ENCODE data around the gene TMEM248.
"Not testable (repeated sequence)": the region's sequence is repeated elsewhere in the genome, so short reads cannot be mapped to it uniquely, and the experiment has no call there.

TMEM248 gene

DNA sequence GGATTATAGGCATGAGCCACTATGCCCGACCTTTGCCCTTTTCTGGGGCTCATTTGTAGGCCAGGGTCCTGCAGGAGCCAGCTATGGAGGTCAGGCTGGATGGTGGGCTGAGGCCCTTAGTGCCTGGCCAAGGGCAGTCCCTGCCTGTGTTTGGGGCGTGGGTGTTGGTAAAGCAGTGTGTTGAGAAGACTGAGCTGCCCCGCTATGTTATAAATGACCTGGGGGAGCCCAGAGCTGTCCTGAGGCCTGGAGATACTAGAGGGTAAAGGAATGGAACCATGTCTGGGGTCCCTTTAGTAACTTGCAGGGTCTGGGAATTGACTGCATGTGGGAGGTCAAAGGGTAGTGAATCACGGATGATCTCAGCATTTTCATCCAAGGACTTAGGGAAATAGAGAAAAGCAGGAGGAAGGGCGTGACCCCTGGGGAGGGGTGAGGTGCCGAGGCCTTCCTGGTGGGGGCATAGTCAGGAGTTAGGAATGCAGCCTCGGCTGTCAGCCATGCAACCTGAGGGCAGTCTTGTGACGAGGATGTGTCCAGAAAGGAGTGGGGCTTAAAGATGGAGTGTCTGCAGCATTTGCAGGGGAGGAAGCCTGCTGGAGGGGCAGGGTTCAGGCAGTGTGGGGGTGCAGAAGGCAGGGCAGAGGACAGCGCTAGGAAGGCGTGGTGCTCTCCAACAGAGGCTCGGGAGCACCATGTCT is 31.5 kb downstream of the TMEM248 start:
- DNase-seq, result no peak

GRCh38 chr7:66953044-66953427 is 32.0 kb downstream of the TMEM248 start:
- DNase-seq, result no peak

GRCh38 chr7:66957595-66958290 is 36.7 kb downstream of the TMEM248 start:
- DNase-seq, result no peak

GRCh38 chr7:66958538-66959350 is 37.7 kb downstream of the TMEM248 start:
- no peak for DNase-seq

DNA sequence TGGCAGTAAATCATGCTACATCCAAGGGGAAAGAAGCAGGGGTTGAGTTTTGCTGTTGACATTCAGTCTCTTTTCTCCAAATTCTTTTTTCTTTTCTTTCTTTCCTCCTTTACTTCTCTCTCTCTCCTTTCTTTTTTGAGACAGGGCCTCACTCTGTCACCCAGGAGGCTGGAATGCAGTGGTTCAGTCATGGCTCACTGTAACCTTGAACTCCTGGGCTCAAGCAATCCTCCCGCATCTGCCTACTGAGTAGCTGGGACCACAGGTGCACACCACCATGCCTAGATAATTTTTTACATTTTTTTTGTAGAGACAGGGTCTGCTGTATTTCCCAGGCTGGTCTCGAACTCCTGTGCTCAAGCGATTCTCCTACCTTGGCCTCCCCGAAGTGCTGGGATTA is 39.2 kb downstream of the TMEM248 start:
- no peak for DNase-seq

DNA sequence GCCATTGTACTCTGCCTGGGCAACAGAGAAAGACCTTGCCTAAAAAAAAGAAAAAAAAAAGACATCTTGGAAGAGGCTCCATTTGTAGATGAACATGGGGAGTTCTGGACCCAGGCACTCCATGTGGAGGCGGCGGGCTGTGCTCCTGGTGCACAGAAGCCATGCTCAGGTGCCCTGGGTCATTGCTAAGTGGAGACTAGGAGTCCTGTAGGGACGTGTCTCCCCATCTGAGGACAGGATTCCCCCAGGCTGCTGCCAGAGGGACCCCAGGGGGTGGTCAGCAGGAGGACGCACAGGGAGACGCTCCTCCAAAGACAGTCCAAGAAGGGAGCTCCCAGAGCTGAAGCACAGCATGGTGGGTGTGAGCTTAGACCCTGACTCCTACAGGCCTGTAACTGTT is 40.1 kb downstream of the TMEM248 start:
- DNase-seq, result no peak

DNA sequence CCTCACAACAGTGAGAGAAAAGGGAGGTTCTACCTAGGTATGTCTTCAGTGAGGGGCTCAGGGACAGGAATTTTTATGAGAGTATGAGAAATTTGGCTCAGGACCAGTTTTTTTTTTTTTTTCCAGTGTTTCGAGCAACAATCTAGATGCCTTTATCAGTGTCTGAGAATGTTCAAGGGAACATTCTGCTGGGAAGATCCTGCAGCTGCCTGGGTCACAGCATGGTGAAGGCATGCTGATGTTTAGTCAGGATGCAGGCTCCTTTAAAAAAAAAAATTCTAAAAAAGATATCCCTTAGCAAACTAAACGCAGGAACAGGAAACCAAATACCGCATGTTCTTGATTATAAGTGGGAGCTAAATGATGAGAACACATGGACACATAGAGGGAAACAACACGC is 43.4 kb downstream of the TMEM248 start:
- DNase-seq, result no peak

DNA sequence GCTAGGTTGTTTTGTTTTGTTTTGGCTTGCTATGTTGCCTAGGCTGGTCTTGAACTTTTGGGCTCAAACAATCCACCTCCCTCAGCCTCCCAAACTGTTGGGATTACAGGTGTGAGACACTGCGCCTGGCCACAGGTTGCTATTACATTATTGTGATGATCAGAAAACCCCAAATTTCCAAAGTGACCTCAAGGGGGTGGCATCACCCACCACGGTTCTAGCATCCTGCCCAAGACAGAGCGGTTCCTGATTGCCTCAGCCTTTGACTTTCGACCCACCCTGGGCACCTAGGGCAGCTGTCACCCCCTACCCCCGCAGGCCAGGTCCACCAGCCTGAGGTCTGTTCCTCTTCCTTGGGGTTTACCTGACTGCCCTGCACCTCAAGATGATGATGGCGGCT is 46.0 kb downstream of the TMEM248 start:
- no peak for DNase-seq

GRCh38 chr7:66969001-66969400 is 48.0 kb downstream of the TMEM248 start:
- DNase-seq, result not testable (repeated sequence)

- no peak for DNase-seq
These were observed 49.3 kb downstream of the TMEM248 start for GRCh38 chr7:66970310-66970709.

DNA sequence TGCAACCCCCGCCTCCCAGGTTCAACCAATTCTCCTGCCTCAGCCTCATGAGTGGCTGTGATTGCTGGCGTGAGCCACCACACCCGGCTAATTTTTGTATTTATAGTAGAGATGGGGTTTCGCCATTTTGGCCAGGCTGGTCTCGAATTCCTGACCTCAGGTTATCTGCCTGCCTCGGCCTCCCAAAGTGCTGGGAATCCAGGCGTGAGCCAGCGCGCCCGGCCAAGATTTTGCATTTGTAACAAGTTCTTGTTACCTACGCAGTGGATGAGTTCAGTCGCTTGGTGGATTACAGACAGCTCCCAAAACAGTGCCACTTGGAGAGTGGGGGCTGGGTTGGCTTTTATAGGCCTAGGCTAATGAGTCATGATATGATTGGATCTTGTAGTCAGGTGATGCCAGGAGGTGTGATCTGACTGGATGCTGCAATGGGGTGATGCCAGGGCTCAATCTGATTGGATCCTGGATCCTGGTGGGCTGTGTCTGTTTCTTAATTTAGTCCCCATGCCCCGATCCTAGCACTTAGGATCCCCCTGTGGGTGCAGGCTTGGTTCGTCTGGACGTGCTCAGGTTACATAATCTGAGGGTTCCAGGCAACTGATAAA is 54.1 kb downstream of the TMEM248 start:
- no peak for DNase-seq

DNA sequence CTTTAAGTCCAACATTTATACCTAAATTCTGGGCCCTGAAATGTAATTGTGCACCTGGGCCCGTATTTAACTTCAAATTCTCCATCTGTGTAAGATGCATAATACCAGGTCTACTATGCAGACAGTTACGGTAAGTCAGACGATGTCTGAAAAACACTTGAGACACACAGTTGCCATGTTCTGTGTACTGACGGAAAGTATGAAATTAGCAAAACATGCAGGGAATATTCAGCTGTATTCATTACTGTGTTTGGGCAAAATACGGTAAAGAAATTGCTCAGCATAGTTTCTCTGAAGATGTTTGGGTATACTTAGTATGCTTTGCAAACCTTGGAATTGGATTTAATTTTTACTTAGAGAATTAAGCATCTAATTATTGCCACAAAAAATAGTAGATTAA is 57.3 kb downstream of the TMEM248 start:
- not testable (repeated sequence) for DNase-seq

- not testable (repeated sequence) for DNase-seq
These were observed 58.0 kb downstream of the TMEM248 start for GRCh38 chr7:66979013-66979412.

GRCh38 chr7:66980336-66980735 is 59.3 kb downstream of the TMEM248 start:
- not testable (repeated sequence) for DNase-seq

GRCh38 chr7:66989552-66989951 is 68.5 kb downstream of the TMEM248 start:
- DNase-seq, result not testable (repeated sequence)

- not testable (repeated sequence) for DNase-seq
These were observed 73.0 kb downstream of the TMEM248 start for GRCh38 chr7:66994051-66994450.

GRCh38 chr7:66994691-66995049 is 73.6 kb downstream of the TMEM248 start:
- DNase-seq, result peak; percentile 13

DNA sequence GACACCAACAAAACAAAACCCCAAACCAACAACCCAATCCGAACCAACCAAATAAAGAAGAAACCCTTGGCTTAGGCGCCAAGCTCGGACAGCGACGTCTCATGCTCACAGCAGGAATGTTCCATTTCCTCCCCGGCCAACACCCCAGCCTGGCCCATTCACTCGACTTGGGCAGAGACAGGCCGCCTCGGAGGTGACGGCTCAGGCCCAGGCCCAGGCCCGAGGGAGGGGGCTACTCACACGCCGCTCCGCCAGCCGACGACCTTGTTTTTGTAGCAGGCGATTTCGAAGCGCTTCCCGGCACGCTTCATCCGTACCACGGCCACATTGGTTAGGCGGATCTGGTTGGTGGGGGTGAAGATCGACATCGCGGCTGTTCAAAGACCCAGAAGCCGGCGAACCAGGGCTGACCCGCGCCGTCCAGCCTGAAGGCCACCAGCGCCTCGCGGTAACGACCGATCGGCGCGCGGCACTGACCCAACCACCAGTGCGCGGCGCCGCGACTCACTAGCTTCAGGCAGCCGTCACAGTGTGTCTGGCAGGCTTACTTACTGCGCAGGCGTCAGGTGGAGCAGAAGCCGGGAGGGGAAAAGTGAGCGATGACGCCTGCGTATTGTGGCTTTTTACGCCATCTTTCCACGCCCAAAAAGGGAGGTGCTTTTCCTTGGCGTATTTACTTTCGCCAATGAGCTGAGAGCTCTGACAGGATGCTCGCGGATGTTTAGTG is 74.2 kb downstream of the TMEM248 start, which contains the start of gene SBDS:
TSS of gene SBDS (minus strand) at position 537 of the 727 bp plus-strand sequence. CDS start at position 368, 169 bp downstream.
- peak; percentile 91 for DNase-seq

DNA sequence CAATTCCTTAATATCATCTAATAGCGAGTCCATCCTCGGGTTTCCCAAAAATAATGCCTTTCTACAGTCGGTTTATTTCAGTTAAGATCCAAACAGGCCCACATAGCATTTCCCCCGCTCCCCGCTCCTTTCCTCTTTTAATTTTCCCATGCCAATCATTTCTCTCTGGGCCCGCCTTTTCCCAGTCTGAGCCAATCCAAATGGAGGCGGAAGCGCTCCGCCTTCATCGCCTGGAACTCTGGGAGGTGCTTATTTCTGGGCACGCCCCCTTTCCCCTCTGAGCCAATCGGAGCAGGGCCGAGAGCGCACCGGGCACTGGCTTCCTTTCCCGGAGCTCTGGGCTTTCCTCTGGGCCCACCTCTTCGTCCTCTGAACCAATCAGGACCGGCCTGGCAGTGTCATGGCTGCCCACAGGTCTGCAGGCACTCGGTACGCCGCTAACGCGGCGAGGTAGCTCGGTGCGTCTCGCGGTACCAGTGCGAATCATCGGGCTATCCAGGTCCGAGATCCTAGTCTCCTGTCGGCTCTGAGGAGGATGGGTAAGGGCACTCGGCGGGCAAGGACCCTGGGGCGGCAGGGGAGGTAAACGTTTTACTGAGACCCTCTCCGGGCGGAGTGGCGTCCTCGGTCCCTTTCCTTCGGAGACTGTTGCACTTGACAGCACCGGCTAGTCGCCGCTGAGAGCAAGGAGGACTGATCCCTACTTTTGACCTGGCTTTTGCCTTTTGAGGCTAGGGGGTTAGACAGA is 75.6 kb downstream of the TMEM248 start, which contains the start of gene TYW1:
TSS of gene TYW1 (plus strand) at position 390 of the 748 bp plus-strand sequence. CDS start at position 536, 146 bp downstream.
- DNase-seq, result peak; percentile 82

DNA sequence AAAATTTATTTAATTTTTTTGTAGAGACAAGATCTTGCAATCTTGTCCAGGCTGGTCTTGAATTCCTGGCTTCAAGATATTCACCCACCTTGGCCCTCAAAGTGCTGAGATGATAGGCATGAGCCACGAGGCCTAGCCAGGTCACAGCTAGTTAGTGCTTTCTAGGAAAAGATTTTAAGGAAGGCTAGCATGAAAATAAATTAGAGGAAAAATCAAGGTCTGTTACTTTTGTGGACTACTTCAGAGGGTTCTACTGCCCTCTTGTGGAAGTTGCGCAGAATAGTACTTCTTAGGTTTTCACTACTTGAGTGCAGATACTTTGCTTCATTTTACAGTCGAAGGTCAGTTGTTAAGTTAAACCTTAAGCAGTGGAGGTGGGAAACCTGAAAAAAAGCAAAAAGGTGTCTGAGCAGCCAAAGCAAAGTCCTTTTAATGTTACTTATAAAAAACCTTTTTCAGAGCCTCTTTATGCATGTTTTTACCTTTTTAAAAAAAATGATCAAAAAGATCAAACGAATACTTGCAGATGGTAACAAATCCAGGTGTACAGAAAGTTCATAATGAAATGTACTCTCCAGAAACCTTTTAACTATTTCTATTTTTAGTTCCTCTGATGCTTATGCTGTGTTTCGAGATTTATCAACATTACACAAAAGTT is 79.7 kb downstream of the TMEM248 start:
- DNase-seq, result peak; percentile 7

DNA sequence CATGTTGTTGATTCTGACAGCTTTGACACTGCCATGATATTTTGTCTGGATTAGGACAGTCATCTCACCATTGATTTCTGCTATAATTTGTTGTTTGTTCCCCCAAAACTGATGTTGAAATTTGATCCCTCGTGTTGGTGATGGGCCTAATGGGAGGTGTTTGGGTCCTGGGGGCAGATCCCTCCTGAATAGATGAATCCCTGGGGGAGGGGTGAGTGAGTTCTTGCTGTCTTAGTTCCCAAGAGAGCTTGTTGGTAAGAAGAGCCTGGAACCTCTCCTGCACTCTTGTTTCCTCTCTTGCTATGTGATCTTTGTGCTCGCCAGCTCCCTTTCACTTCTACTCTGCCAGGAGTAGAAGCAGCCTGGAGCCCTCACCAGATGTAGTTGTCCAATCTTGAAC is 83.1 kb downstream of the TMEM248 start:
- DNase-seq, result not testable (repeated sequence)
